HG03103 (cell line): ENCODE results near the gene PYGM.

Experiments used
- ATAC-seq: cut with Tn5 transposase; IDR thresholded peaks from one replicate; pipeline ENCODE4 v1.9.1; 2021; ENCODE audit warnings: low read depth; ENCODE audit not compliant: unreplicated experiment

The PYGM gene

GRCh38 chr11:64754919-64755662 is 4.7 kb downstream of the PYGM start:
- no peak for ATAC-seq

DNA sequence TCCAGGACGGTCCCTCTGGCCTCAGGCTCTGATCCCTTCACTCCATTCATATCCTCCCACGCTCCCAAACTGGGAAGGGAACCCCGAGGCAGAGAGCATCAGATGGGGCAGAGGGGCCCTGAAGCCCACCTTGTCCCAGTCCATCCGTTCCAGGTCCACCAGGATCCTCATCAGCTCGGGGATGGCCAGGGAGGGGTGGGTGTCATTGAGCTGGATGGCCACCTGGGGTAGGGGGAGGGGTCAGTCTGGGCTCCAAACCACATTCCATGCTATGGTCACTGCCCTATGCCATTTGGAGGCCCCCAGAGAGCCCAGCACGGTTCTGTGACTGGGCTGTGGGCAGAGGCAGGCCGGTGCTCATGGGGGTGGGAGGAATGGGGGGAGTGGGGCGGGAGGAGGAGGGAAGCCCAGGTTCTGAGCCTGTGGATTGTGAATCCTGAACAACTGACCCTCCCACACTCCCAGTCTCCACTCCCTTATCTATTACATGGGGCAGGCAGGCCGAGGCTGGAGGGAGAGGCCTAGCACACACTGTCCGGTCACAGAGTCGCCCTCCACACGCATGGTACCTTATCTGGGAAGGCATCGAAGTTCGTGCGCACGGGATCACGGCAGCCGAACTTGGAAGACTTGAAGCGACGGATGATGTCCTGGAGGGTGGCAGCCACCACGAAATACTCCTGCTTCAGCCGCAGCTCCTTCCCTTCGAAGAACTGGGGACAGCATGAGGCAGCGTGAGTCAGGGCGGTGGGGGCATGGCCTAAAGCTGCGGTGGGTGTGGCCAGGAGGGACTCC is 5.5 kb downstream of the PYGM start:
- no peak for ATAC-seq

GRCh38 chr11:64753380-64754123 is 6.2 kb downstream of the PYGM start:
- ATAC-seq, result no peak

- no peak for ATAC-seq
Observed at GRCh38 chr11:64753019-64753379, 6.8 kb downstream of the PYGM start.

DNA sequence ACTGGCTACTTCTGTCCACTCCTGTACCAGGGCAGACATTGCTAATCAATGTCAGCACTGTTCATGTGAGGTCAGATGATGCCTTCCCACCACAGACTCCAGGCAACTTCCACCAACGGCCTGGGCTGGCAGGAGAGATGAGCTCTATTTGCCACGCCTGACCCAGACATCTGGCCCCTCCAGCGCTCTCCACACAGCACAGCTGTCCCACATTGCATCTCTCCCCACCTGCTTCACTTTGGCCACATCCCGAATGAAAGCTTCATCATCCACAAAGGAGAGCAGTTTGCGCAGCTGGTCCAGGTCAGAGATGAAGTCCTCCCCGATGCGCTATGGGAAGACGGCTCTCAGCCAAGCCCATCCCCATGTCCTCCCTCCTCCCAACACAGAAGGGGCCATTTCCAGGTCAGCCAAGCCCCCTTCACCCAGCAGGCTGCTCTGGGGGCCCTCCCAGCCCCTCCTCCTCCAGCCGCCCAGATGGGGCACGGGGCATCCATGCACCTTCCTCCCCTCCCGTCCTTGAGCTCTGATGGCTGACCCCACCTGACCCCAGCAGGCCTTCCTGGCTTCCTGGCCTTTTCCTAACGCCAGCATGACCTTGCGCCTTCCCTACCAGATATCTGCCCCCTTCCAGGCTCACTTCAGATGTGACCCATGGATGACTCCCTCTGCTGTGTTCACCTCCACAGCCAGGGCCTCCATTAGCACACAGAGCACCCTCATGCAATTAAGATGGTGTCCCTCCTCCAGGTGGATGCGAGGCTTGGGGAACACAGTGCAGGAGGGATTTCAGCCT is 7.4 kb downstream of the PYGM start:
- no peak for ATAC-seq

GRCh38 chr11:64751580-64751979 is 8.2 kb downstream of the PYGM start:
- ATAC-seq, result no peak

DNA sequence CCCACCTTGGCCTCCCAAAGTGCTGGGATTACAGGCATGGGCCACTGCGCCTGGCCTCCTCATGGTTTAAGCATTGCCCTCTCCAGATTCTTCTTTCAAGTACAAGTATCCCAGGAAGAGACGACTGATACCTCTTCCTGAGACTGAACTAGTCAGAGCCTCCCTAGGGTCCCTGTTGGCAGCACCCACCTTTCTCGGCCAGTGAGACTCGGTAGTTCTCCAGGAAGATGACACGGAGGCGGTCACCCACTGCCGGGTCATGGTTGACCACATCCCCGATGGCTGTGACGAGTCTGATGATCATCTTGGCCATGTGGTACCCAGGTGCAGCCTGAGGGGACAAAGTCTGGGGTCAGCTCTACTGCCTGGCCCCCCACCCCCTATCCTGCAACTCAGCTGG is 8.6 kb downstream of the PYGM start:
- no peak for ATAC-seq

GRCh38 chr11:64750361-64751054 is 9.3 kb downstream of the PYGM start:
- ATAC-seq, result no peak

DNA sequence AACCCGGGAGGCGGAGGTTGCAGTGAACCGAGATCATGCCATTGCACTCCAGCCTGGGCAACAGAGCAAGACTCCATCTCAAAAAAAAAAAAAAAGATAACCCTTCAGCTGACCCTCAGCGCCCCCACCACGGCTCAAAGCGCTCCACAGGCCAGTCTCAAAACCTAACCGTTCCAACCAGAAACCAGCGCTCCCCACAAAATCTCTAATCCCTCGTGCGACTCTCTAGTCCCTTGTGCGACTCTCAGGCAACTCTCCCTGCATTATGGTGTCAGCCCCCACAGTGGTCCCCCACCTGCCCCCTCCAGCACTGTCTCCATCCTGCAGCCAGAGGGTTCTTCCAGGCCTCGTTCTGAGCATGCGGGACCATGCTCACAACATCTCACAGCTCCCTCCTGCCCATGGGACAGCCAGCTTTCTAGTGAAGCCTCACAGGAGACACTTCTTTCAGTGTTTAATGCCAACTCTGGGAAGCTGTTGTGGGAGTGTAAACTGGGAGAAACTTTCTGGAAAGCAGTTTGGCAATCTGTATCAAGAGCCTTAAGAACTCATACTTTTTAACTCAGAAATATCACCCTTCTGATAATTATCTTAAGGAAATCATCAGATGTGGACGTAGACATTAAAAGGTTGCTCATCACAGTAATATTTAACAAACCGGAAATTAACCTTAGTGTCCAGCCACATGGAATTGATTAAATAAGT is 11.7 kb downstream of the PYGM start:
- ATAC-seq, result no peak

DNA sequence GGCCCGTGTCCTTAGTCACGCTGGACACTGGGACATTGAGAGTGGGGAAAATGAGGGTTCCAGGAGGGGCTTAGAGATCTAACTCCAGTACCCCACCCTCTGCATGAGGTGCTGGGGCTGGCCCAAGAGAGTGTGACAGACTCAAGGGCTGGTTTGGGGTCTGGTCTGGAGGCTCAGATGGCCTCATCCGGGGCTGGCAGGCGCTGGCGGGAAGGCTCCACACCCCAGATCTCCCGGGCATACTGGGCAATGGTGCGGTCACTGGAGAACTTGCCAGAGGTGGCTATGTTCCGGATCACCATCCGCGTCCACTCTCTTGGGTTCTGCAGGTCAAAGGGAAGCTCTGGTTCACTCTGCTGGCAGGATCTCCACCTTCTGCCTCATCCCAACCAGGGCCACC is 13.3 kb downstream of the PYGM start:
- no peak for ATAC-seq

GRCh38 chr11:64745521-64746328 is 14.0 kb downstream of the PYGM start:
- no peak for ATAC-seq

DNA sequence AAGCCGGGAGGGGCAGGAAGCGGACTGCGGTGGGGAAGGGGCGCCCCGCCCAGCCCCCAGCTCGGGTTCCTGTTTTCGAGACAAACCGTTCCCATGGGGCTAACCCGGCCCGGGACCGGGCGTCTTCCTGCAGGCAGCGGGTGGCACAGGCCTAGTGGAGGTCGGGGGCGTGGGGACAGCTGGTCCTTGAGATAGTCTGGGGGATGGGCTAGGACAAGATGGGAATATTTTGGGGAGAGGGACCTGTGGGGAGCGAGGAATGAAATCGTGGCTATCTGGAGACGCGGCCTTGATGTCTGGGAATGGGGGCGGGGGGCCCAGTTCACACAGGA is 14.6 kb downstream of the PYGM start:
- ATAC-seq, result no peak

DNA sequence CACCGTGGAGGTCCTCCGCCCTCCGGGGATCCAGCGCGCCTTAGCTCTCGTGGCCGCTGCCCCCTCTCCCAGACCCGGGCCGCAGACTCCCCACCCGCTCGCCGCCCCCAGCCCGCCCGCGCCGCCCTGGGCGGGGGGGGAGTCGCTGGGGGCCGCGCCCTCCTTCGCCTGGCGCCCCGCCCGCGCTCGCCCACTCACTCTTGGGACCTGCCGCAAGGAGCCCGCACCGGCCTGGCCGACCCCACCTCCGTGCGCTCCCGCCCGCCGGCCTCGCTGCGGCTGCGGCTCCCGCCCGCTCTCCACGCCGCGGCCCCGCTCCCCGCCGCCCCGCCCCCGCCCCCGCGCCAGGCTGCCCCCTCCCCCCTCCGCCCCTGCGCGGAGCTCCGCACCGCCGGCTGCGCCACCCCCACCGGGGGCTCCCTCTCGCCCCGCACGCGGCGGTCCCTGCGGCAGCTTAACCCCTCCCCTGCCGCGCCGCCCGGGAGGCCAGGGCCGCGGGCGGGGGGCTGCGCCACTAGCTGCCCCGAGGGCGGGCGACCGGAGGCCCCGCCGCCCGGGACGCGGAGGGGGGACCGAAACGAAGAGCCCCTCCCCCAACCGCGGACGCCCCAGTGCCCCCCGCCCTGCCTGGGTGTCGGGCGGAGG is 15.1 kb downstream of the PYGM start:
- no peak for ATAC-seq

GRCh38 chr11:64743591-64744543 is 15.9 kb downstream of the PYGM start, which contains the start of gene RASGRP2:
TSS of gene RASGRP2 (minus strand) at chr11:64744142. CDS start at chr11:64742866, 1,276 bp downstream.
- ATAC-seq, result no peak

DNA sequence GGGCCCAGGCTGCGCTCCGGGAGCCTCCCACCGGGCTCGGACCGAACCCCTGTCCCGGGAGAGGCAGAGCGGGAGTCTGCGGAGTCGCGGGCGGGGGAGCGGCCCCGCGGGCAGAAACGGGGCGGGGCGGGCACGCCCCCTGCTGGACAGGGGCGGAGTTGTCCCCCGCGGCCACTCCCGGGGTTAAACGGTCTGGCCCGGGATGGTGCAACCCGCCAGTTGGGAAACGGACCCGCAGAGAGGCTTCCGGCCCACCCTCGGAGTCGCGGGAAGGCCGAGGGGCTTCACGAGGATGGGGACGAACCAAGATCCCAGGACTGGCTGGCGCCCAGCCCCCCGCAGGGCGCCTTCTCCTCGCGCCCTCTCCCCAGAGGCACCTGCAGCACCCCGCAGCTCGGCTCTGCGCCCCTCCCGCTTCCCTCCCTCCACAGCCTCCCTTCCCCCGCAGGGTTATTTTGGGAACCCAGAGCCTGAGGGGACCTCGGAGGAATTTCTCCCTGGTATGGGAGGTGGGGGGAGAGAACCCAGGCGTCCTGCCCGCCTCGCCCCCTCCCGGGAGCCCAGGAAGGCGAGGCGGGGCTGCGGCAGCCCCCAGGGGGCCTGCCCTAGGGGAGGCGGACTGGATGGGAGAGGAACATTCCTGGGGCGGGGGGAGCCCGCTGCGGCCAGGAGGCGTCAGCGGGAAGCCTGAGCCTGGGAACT is 16.7 kb downstream of the PYGM start:
- no peak for ATAC-seq

- ATAC-seq, result no peak
Observed at GRCh38 chr11:64742087-64742888, 17.5 kb downstream of the PYGM start.
